ENCODE results near the gene TAOK3. TPM values are rescaled to one million over a fixed set of nuclear protein-coding genes. Genes with fewer than 3 reads are reported as not detected.

Gene TAOK3
- total and polyA plus RNA-seq, 10 of the 15 experiments (the other 5 are each of a cell fraction or from before 2014, with no cell fraction given) = 41.3 to 131 (median 57.8) TPM

DNA sequence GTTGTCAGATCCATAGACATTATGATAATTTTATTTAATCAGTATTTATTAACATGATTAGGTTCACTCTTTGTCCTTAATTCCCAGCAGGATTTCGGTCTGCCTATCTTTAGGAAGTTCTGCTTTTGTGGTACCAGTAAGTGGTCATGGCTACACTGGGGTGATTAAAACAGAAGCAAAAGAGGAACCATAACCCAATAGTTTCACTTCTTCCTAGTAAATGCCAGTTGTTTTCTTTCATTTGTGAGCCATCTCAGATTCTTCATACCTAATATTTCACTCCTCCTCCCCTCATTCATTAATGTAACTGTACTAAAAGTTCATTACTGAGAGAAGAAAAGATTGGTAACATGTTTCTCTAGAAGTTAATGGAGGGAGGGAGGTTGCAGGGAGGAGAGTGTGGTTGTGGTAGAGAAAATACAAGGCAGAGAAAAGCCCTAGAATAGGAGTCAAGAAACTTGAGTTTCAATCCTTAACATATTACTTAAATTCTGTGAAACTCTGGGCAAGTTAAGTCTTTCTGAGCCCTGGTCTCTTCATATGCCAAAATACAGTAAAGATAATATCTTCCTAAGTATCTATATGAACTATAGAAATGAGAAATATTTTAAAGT, 135.5 kb downstream of the TAOK3 start (continued):
- TF ChIP-seq ZNF622 (IDR thresholded peaks at IDR 0.05) (no peak), YBX1 (IDR thresholded peaks at IDR 0.05) (no peak), NR2C2 (IDR thresholded peaks at IDR 0.05; ENCODE audit: borderline replicate concordance, control insufficient read depth, insufficient read length, low read depth) (no peak), MEF2B (IDR thresholded peaks at IDR 0.05; ENCODE audit: partially characterized antibody, poor library complexity, severe bottlenecking) (peak; percentile 55), EED (IDR thresholded peaks at IDR 0.05; ENCODE audit: low read depth) (peak; percentile 90), ETV6 (conservative IDR thresholded peaks at IDR 0.05 in 1 of 2, IDR thresholded peaks at IDR 0.05 in 1 of 2; ENCODE audit: borderline replicate concordance in 1 of 2, low read depth in 1 of 2) (no peak), NFYB (IDR thresholded peaks at IDR 0.05; ENCODE audit: insufficient read depth, low read depth, low read length) (no peak), BMI1 (IDR thresholded peaks at IDR 0.05; ENCODE audit: borderline replicate concordance) (peak; percentile 69; the same call in 1 of the 2 replicates), ZNF207 (IDR thresholded peaks at IDR 0.05; ENCODE audit: borderline replicate concordance) (no peak), PAX5 (IDR thresholded peaks at IDR 0.05; ENCODE audit: borderline replicate concordance, low read depth, low read length) (0 out of 2 replicates have a peak, but pooled peaks have one; percentile 31)
- TF ChIP-seq, protein P1, sequence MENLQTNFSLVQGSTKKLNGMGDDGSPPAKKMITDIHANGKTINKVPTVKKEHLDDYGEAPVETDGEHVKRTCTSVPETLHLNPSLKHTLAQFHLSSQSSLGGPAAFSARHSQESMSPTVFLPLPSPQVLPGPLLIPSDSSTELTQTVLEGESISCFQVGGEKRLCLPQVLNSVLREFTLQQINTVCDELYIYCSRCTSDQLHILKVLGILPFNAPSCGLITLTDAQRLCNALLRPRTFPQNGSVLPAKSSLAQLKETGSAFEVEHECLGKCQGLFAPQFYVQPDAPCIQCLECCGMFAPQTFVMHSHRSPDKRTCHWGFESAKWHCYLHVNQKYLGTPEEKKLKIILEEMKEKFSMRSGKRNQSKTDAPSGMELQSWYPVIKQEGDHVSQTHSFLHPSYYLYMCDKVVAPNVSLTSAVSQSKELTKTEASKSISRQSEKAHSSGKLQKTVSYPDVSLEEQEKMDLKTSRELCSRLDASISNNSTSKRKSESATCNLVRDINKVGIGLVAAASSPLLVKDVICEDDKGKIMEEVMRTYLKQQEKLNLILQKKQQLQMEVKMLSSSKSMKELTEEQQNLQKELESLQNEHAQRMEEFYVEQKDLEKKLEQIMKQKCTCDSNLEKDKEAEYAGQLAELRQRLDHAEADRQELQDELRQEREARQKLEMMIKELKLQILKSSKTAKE (IDR thresholded peaks at IDR 0.05; ENCODE audit: low read depth, poor library complexity, severe bottlenecking) = peak; percentile 66
- TF ChIP-seq, protein P2, sequence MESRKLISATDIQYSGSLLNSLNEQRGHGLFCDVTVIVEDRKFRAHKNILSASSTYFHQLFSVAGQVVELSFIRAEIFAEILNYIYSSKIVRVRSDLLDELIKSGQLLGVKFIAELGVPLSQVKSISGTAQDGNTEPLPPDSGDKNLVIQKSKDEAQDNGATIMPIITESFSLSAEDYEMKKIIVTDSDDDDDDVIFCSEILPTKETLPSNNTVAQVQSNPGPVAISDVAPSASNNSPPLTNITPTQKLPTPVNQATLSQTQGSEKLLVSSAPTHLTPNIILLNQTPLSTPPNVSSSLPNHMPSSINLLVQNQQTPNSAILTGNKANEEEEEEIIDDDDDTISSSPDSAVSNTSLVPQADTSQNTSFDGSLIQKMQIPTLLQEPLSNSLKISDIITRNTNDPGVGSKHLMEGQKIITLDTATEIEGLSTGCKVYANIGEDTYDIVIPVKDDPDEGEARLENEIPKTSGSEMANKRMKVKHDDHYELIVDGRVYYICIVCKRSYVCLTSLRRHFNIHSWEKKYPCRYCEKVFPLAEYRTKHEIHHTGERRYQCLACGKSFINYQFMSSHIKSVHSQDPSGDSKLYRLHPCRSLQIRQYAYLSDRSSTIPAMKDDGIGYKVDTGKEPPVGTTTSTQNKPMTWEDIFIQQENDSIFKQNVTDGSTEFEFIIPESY (IDR thresholded peaks at IDR 0.05) = no peak
